HG03060 (cell line): Measurements from ENCODE around the gene APBA1.

ENCODE experiments used
- ATAC-seq: cut with Tn5 transposase; IDR thresholded peaks from one replicate; pipeline ENCODE4 v1.9.1; 2021; ENCODE audit warnings: low read depth, moderate number of reproducible peaks; ENCODE audit not compliant: unreplicated experiment

Gene APBA1

DNA sequence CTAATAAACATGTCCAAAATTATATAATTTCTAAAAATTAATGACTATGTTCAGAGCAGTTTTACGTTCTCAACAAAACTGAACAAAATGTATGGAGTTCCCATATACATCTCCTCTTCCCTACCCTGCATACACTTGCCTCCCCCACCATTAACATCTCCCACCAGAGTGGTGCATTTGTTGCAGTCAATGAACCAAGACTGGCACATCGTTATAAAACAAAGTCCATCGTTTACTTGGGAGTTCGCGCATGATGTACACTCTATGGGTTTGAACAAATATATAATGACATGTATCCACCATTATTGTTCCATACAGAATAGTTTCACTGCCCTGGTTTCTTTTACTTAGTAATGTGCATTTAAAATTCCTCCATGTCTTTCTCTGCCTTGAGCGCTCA, 130.1 kb downstream of the APBA1 start:
- no peak for ATAC-seq

DNA sequence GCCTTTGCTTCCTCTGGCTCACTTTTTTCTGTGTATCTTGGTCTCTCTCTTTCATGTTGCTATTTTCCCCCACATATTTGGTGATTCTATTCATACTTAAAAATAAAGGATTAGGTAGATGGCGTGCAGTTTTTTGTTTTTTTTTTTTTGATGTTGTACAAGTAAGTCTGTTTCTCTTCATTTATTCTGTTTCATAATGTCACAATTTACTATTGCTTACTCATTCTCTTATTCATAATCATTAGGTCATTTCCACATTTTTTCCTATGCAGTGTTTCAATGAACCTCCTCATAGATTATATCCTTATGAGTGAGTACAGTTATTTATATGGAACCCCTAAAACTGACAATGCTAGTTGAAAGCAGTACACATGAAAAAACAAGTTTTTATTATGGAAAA, 136.3 kb downstream of the APBA1 start:
- no peak for ATAC-seq

DNA sequence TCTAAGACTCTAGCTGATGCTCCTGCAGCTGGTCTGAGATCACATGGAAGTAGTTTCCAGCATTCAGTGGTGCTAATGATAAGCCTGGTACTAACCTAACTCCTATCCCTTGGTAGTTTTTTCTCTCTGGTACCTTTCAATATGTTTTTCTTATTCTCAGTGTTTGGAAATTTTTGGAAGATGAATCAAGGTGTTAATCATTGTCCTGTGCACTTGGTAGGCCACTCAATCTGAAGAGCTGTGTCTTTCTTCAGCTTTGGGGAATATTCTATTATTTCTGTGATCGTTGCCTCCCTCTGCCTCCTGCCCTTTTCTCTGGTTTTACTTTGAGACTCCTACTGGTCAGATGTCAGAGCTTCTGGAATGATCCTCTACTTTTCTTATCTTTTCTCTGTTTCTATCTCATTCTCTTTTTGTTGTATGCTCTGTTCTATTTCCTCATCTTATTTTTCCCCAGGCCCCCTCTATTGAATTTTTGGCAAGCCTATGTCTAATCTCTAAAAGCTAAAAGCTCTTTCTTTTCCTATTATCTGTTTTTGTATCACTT, 136.8 kb downstream of the APBA1 start:
- no peak for ATAC-seq

DNA sequence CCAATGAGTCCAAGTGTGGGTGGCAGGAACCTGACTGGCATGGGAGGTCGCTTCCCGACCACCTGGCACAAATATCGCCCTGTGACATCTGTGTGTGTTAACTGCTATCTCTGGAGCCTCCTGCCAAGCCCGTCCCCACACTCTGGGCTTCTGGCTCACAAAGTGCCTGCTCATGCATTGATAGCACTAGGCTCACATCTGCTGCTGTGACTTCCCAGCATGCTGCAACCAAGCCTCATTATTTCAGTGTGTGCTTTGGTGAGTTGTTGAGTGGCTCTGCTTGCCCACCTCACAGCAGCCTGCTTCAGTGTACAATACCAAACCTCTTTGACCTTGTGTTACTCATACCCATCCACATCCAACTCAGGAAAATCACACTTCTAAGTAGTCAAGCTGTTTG, 139.8 kb downstream of the APBA1 start:
- ATAC-seq: no peak

DNA sequence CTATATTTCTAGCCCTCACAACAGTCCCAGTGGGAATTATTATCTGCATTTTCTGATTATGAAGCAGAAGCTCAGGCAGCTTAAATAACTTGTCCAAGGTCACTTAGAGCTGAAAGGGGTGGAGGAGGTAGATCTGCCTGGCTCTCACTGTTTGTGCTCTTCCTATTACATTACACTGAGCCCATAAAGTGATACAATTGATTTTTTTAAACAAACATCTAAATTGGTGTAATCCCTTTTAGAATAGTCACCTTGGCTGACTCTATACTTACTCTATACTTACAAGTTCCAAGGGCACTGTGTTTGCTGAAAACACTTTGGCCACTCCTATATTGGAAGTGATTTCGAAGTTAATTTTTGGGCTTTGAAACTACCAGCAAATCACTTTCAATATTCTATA, 144.7 kb downstream of the APBA1 start:
- no peak for ATAC-seq

DNA sequence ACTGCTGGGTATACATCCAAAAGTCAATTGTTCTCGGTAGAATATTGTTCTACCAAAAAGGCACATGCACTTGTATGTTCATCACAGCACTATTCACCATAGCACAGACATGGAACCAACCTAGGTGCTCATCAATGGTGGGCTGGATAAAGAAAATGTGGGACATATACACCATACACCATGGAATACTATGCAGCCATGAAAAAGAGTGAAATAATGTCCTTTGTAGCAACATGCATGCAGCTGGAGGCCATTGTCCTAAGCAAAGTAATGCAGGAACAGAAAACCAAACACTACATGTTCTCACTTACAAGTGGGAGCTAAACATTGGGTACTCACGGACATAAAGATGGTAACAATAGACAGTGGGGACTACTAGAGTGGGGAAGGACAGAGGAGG, 145.5 kb downstream of the APBA1 start:
- no peak for ATAC-seq

DNA sequence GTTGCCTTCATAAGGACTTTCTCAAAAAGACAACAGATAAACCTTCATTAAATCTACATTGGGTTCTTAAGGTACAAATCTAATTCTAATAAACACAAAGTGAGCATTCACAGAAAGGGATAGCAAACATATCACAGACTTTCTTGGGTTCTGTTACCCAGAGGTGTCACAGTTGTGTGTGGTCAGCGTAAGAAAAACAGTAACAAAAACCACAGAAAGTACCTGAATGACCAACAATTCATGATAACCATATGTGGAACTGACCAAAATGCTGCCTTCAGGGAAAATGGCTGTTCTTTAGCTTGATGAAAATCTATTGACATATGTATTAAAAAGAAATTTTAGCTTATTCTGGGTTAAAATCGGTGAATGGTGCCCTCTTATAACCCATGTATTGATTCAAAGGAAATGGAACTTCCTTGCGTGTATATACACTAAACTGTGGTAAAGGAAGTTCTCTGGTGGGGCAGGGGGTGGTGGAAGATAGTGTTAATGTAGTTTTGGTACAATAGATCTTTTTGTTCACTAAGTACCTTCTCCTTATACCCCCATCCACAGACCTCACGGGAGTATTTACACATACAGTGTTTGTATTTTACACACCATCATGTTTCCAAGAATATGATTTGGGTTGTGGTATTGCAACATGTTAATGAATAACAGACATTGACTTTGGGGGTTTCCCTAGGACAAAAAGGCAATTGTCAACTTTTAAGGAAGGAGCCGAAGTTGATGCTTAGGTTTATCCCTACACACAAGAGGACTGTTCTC, 152.5 kb downstream of the APBA1 start:
- ATAC-seq: no peak

DNA sequence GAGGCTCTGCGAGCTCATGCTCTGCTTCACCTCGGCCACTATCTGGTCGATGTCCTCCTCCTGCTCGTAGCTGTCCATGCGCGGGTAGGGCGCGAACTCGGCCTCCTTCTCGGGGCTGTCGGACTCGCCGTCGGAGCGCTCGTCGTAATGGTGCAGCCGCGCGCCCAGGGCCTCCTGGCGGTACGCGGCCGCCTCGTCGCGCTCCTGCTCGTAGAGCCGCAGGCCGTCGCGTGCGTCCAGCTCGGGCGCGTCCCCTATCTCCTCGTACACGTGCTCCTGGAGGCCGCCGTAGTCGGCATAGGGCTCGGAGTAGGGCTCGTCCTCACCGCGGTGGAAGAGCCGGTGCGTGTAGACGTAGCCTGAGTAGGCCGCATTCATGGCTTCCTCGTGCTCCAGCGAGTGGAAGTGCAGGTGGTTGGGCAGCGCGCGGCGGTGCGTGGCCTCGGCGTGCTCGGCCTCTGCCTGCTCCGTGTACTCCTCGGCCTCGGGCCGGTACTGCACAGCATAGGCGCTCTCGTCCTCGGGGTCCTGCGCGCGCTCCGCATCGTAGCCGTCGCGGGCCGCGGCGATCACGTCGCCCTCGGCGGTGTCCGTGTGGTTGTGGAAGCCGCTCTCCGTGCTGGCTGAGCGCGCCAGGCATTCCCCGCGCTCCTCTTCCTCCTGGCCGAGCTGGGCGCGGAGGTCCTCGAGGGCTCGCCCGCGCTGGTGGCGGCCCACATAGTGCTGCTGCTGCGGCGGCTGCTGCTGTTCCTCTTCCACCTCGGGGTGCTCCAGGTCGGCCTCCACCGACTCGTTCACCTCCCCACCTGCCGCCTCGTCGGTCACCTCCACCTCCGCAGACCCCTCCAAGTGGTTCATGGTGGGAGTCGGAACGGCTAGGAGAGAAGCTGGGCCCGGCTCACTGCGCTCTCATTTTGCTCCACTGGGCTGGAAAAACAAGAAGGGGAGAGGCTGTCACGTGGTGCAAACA, 155.5 kb downstream of the APBA1 start:
- no peak for ATAC-seq

DNA sequence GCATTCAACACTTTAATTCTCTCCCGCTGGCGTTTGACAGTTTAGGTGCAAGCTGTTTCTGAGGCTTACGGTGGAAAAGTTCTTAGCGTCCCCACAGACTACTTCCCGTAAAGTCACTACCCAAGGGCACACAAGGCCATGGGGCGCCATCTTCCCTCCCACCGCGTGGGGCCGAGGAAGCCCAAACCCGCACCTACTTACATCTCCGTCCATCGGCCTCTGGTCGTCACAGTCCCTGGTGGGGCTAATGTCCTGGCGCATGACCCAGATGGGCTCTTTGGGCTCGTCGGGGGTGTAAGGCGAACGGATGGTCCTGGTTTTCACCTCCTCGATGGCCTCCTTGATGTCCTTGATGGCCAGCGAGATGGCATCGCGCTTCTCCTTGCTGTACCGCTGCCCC, 156.4 kb downstream of the APBA1 start:
- ATAC-seq: no peak

DNA sequence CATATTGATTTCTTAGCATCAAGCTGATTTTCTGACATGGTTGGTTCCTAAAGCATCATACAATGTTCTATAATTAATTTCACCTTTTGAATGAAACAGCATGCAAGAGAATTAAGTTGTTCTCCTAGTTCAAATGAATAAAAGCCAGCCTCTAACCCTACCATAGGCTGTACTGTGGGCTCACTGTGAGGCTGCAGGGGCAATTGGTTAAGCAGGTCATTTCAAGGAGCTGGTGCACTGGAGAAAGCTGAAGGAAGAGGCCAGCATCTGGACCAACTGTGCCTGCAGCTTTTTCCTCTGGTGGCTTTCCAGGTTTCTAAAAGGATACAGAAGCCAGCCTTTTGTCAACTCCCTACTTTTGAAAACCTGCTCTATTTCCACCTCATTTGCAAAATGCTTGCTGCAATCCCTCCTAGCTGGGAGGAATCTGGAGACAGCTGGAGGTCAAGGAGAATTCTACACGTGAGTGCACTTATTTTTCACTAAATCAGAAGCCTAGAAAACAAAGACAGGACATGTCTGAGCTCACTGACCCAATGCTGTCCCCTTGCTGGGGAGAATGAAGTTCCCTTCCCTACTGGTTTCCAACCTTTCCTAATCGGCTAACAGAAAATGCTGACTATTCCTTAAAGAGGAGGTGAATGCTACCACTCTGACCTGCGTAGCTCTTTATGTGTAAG, 158.9 kb downstream of the APBA1 start:
- ATAC-seq: no peak

DNA sequence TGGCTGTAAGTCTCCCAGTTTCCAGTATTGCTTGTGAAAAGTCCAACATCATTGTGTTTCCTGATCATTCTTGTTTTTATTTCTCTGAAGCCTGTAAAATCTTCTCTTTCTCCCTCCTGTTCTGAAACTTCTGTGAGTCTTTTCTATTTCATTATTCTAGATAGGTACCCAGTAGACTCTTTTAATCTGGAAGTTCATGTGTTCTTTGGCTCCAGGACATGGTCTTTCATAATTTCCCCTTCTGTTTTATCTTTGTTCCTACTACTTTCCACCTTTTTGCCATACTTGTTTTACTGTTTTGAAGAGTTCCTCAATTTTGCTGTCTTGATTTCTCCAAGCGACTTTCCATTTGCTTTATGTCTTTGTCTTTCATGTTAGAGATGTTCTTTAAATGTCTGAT, 168.1 kb downstream of the APBA1 start:
- ATAC-seq: no peak

DNA sequence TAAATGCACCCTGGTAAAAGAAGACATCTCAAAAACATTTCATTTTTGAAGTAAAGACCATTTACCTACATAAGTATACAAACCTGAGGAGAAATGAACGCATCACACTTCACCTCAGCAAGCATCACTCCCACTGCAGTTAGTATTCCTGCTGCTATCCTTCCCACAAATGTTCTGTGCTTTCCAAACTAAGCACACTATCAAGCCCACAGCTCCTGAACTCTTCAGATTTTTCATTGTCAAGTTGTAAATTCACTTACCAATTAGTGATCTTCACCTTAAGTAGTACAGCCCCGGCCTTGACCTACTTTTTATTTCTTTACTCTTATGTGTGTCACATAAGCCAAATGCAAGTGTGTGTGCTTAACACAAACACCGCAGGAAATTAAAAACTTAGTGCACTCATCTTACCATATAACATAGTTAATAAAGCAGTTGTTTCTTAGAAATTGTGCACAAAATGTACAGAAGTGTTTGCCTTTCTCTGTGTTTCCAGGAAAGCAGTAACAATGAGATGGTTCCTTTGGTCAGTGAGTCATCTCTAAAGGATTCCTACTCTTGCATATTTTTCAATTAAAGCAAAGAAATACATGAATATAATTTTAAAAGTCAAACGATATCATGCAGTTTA, 169.4 kb downstream of the APBA1 start:
- no peak for ATAC-seq

DNA sequence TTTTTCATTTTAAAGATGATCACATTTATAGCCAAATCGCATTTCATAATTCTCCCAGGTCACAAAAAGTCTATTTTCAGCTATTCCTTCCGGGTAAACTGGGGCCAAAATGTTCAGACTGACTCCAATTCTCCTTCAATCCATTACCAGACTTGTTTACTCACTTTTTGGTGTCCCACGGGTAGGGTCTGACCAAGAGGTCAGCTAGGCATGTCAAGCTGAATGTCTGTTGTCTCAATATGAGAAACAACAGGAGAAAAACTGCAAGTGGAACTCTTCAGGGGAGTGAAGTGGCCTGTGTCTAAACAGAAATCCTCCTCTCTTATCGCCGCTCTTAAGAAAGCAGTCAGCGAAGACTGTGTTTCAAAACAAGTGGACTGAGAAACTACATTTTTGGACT, 171.3 kb downstream of the APBA1 start:
- no peak for ATAC-seq

DNA sequence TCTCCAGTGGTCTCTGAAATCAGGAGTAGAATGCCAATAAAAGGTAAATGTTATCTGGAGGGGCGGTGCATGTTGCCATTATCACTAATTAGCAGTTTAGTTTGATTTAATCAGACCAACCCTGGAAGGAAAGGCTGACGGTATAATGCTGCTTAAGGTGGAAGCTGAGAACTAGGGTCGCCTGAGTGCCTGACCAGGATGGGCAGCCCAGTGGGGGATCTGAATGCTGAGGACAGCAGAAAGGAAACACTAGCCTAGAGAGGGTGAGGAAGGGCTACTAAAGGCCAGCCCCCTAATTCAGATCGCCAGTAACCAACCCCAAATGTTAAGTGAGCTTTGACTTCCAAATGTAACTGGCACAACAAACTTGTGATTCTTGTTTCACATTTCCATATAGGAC, 172.2 kb downstream of the APBA1 start:
- no peak for ATAC-seq

DNA sequence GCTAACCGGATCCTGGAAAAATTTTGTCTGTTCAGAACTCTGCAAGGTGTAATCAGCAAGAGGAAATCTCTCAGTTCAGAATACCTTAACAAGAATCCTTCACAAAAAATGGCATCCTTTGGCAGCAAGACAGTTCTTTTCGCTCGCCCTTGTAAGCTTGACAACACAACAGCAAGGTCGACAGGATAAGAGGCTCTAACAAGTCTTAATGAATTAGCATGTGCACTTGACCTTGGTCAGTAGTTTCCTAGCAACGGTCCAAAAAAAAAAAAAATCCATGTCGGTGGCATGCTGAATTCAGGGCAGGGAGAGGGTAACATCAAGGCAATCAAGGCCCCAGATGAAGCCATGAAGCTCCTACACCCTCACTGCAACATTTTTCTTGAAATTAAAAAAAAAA, 172.8 kb downstream of the APBA1 start:
- ATAC-seq: no peak

DNA sequence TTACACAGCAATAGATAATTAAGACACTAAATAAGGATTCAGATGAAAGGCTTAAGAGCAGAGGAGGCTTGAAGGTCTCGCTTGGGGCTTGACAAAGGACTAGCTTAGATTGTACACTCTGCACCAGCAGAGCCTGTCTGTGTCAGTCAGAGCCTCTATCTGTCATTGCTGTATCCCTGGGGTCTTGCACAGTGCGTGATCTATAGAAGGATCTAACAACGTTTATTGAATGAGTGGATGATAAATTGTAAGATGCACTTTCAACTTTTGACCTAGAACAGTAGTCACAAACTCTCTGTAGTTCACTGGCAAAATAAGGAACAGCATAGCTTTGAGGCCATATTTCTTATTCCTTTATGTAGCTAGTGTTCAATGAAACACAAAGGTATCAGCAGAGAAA, 173.7 kb downstream of the APBA1 start:
- no peak for ATAC-seq

DNA sequence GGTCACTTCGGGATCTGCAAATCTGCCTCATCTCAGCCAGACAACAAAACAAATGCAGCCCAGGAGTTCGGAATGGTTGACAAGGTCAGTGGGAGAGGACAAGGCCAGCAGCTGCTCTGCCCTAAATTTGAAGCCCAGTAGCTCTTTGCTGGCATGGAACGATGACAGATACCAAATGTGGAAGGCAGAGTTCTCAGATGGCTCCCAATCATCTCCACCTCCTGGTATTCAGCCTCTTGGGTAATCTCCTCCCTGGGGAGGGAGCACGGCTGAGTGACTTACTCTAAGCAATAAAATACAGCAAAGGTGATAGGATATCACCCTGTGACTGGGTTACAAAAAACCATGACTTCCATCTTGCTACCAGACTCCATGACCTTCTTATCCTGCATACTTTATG, 174.4 kb downstream of the APBA1 start:
- ATAC-seq: no peak

DNA sequence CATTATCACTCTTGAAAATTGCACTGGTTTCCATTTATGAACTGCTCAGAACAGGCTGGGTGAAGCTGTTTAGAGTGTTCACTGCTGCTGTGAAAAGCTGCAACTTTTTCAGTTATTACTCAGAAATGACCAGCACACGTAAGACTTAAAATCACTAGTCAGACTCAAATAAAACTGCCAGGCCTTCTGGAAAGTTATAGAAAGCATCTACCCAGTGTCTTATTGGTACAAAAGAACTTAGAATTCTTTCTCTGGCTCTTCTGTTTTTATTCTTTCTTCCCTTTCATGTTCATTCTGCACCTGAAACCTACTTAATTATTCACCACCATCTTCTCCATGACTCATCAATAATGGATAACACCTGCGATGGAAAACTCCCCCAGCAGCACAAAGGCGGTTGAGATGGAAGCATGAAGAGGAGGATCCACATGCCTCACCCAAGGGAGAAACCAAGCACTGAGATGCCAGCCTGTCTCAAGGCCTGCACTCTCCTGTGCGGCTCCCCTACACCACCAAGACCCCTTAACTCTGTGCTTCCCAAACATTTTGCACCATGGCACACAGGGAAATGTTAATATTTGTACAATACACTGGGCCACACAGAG, 175.2 kb downstream of the APBA1 start:
- no peak for ATAC-seq

DNA sequence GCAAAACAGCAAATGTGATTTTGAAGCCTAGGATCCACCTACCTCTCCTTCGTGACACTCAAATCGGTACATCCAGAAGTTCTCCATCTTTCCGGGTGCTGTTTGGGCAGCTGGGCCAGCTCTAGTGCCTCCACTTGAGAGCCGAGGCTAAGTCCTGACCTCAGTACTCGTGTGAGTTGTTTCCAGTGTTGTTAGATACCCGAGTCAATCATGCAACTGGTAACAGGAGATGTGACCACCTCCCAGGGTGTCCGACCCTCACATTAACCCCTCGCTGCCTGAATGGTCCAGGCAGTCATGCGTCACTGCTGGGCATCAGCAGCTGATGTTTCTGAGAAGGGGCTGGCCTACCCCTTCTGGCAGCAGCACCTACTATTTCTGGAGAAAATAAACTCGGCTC, 176.9 kb downstream of the APBA1 start:
- ATAC-seq: no peak

DNA sequence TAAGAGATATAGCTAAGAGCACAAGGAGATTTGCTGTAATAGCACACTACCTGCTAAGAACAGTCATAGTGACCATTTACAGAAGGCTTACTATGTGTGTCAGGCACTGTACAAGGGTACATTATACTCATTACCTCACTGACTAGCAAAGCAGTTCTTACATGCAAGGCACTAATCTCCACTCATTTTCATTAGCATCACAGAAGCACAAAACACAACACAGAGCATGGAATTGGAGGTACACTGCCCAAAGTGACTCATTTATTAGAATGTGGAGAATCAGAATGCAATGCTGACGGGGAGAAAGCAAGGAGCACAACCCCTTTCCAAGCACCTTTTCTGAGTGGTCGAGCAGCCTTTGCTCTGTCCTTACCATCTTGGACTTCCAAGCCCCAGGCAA, 177.4 kb downstream of the APBA1 start:
- ATAC-seq: no peak
